Endodermal cell (in vitro differentiated cells): ENCODE measurements around the gene CYSTM1. TPM values are rescaled to one million over a fixed set of nuclear protein-coding genes. Genes with fewer than 3 reads are reported as not detected.

Source experiments
- DNase-seq: peaks from one replicate; pipeline ENCODE4 v3.0.0-alpha.2; 2017
- H3K27ac ChIP-seq: 2 replicates; pipeline ENCODE4 v1.5.1; 2013; ENCODE audit warnings: mild to moderate bottlenecking, low read depth, low read length, moderate library complexity
- H3K27me3 ChIP-seq: 2 replicates; pipeline ENCODE4 v1.6.1; 2013; ENCODE audit warnings: mild to moderate bottlenecking, low read length, moderate library complexity; ENCODE audit not compliant: insufficient read depth, control insufficient read depth, poor library complexity, severe bottlenecking
- H3K36me3 ChIP-seq: 2 replicates; pipeline ENCODE4 v1.7.0; 2013; ENCODE audit warnings: mild to moderate bottlenecking, low read length, moderate library complexity; ENCODE audit not compliant: control insufficient read depth, insufficient read depth
- H3K4me1 ChIP-seq: one replicate; pipeline ENCODE4 v1.7.0; 2013; ENCODE audit warnings: low read length; ENCODE audit not compliant: control insufficient read depth, insufficient read depth
- H3K4me3 ChIP-seq: 2 replicates; pipeline ENCODE4 v1.5.1; 2013; ENCODE audit warnings: mild to moderate bottlenecking, low read length, moderate library complexity
- H3K9ac ChIP-seq: 2 replicates; pipeline ENCODE4 v1.6.1; 2013; ENCODE audit warnings: mild to moderate bottlenecking, low read length, moderate library complexity; ENCODE audit not compliant: poor library complexity, severe bottlenecking; ENCODE audit errors: extremely low read depth
- H3K9me3 ChIP-seq: 2 replicates; pipeline ENCODE4 v1.6.1; 2013; ENCODE audit warnings: mild to moderate bottlenecking, low read length, moderate library complexity; ENCODE audit not compliant: control insufficient read depth
- H3K27ac Mint-ChIP-seq: 2 replicates; pipeline ENCODE4 v1.8.0; 2020; ENCODE audit warnings: mixed read lengths
- H3K27me3 Mint-ChIP-seq: 2 replicates; pipeline ENCODE4 v1.8.0; 2021; ENCODE audit warnings: mild to moderate bottlenecking, mixed read lengths; ENCODE audit not compliant: insufficient read depth
- H3K36me3 Mint-ChIP-seq: 2 replicates; pipeline ENCODE4 v1.8.0; 2020; ENCODE audit warnings: low read depth, mixed read lengths
- H3K4me1 Mint-ChIP-seq: 2 replicates; pipeline ENCODE4 v1.8.0; 2020; ENCODE audit warnings: mixed read lengths
- H3K4me3 Mint-ChIP-seq: 2 replicates; pipeline ENCODE4 v1.8.0; 2020; ENCODE audit warnings: mild to moderate bottlenecking, moderate library complexity, mixed read lengths
- H3K9me3 Mint-ChIP-seq: 2 replicates; pipeline ENCODE4 v1.8.0; 2020; ENCODE audit warnings: mild to moderate bottlenecking, mixed read lengths
- WGBS, 2 experiments: methylation state at CpG; one replicate each; pipeline versions ENCODE4 v1.1.5 to v1.1.7; 2013; ENCODE audit warnings: missing lambda C conversion rate in 2 of 2, mixed read lengths in 1 of 2; ENCODE audit not compliant: insufficient coverage in 1 of 2, insufficient read length in 1 of 2; 5-methylcytosine and 5-hydroxymethylcytosine counted together
- total RNA-seq, 2 donors: library from RNA; stranded (reverse); fragmentation: NEBNext Ultra II Directional in 1 of 2; extraction: Animal tissue kit (Norgen Biotek cat#: 25700) in 1 of 2; gene quantifications; 2 replicates in 1 of 2; 3 replicates in 1 of 2; pipeline ENCODE4 v1.2.1, GENCODE V29; 2021
- TF ChIP-seq, protein P1 (sequence below): fragments of 200-600 bp; sonication (generic); conservative IDR thresholded peaks from 2 replicates; pipeline ENCODE4 v1.5.0; 2021; ENCODE audit warnings: antibody characterized with exemption, mild to moderate bottlenecking

CYSTM1 gene
- total RNA-seq, 2 donors from 2014 or later: 30.7 to 38.1 TPM

DNA sequence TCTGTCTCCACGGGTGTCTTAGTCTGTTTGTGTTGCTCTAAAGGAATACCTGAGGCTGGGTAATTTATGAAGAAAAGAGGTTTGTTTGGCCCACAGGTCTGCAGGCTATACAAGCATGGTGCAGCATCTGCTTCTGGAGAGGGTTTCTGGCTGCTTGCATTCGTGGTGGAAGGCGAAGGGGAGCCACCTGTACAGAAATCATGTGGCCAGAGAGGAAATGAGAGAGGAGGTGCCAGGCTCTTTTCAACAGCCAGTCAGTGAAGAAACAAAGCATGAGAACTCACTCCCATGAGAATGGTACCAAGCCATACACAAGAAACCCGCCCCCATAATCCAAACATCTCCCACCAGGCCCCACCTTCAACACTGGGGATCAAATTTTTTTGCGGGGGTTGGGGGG, 74.5 kb downstream of the CYSTM1 start:
- no peak for DNase-seq
- Mint-ChIP-seq H3K4me1 (peaks cover 18% of the 10 kb centered on the region), H3K36me3 (peaks cover 29% of the 10 kb centered on the region), H3K4me3 (no peak overlapping the region), H3K27me3 (no peaks in the 10 kb centered on the region), H3K9me3 (no peaks in the 10 kb centered on the region), H3K27ac (no peak overlapping the region)
- no peaks in the 10 kb centered on the region for H3K27me3 ChIP-seq
- TF ChIP-seq, protein P1, sequence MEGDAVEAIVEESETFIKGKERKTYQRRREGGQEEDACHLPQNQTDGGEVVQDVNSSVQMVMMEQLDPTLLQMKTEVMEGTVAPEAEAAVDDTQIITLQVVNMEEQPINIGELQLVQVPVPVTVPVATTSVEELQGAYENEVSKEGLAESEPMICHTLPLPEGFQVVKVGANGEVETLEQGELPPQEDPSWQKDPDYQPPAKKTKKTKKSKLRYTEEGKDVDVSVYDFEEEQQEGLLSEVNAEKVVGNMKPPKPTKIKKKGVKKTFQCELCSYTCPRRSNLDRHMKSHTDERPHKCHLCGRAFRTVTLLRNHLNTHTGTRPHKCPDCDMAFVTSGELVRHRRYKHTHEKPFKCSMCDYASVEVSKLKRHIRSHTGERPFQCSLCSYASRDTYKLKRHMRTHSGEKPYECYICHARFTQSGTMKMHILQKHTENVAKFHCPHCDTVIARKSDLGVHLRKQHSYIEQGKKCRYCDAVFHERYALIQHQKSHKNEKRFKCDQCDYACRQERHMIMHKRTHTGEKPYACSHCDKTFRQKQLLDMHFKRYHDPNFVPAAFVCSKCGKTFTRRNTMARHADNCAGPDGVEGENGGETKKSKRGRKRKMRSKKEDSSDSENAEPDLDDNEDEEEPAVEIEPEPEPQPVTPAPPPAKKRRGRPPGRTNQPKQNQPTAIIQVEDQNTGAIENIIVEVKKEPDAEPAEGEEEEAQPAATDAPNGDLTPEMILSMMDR: no peak
- no peaks in the 10 kb centered on the region for H3K4me1 ChIP-seq
- no peaks in the 10 kb centered on the region for H3K9me3 ChIP-seq
- no peak overlapping the region for H3K9ac ChIP-seq
- WGBS, 2 experiments: 96 to 100% methylated on average over 1 to 5 of the region's 5 CpGs
- H3K27ac ChIP-seq: no peak overlapping the region
- H3K36me3 ChIP-seq: peaks cover 30% of the 10 kb centered on the region
- no peak overlapping the region for H3K4me3 ChIP-seq

- no peak for DNase-seq
- peaks cover 22% of the 10 kb centered on the region for H3K36me3 ChIP-seq
- H3K4me3 ChIP-seq: no peak overlapping the region
- no peaks in the 10 kb centered on the region for H3K9me3 Mint-ChIP-seq
- H3K36me3 Mint-ChIP-seq: peaks cover 24% of the 10 kb centered on the region
- TF ChIP-seq, protein P1: no peak
- H3K27ac ChIP-seq: no peak overlapping the region
- H3K4me1 ChIP-seq: no peaks in the 10 kb centered on the region
- no peaks in the 10 kb centered on the region for H3K27me3 ChIP-seq
- no peaks in the 10 kb centered on the region for H3K9me3 ChIP-seq
- no peak overlapping the region for H3K27ac Mint-ChIP-seq
- no peak overlapping the region for H3K4me3 Mint-ChIP-seq
- peaks cover 16% of the 10 kb centered on the region for H3K4me1 Mint-ChIP-seq
- WGBS, 2 experiments: 80 to 93% methylated on average over 1 to 6 of the region's 6 CpGs
- H3K9ac ChIP-seq: no peak overlapping the region
- no peaks in the 10 kb centered on the region for H3K27me3 Mint-ChIP-seq
These were observed 75.4 kb downstream of the CYSTM1 start for GRCh38 chr5:140250386-140250785.

DNA sequence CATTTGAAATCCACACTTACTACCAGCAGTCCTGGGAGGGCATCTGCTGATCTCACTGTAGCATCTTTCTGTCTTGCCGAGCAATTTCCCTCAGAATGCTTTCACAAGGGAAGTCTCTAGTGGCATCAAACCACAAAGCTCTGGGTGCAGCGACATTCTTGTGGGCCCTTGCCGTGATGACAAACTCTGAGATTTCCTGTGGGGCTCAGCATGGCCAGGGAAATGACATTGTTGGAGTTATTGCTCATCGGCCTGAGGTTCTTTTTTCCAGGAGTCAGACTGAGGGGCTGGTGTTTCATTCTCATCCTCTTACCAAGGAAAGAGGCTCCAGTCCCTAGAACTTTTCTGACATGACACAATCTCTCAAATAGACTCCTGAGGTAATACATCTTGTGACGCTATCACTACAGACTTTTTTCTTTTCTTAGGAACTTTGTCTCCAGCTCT, 76.6 kb downstream of the CYSTM1 start:
- DNase-seq: no peak
- Histone ChIP-seq H3K36me3 (peaks cover 21% of the 10 kb centered on the region), H3K4me1 (no peaks in the 10 kb centered on the region), H3K9ac (no peak overlapping the region), H3K9me3 (no peaks in the 10 kb centered on the region), H3K27me3 (no peaks in the 10 kb centered on the region), H3K27ac (no peak overlapping the region), H3K4me3 (no peak overlapping the region)
- Mint-ChIP-seq H3K4me1 (peaks cover 16% of the 10 kb centered on the region), H3K4me3 (no peak overlapping the region), H3K9me3 (no peaks in the 10 kb centered on the region), H3K27me3 (no peaks in the 10 kb centered on the region), H3K36me3 (peaks cover 24% of the 10 kb centered on the region), H3K27ac (no peak overlapping the region)
- TF ChIP-seq, protein P1: no peak
- 74 to 93% methylated on average over 5 of the region's 5 CpGs for WGBS, 2 experiments
